H1 (cell line): Measurements from ENCODE around the gene SLC22A23. TPM values are rescaled to one million over a fixed set of nuclear protein-coding genes. Genes with fewer than 3 reads are reported as not detected.

Experiments
- CTCF ChIA-PET: fragments of 300-600 bp; sonication (Branson Sonifier 250); formaldehyde crosslinking; loops from one replicate; lab custom pipeline; 2021; ENCODE audit not compliant: partially characterized antibody; lab: Charles Lee
- POLR2A ChIA-PET: fragments of 300-600 bp; sonication (Branson Sonifier 250); formaldehyde crosslinking; loops from one replicate; lab custom pipeline; 2021; ENCODE audit warnings: inconsistent platforms; ENCODE audit not compliant: partially characterized antibody; lab: Charles Lee
- DNase-seq, 2 experiments: peaks; one replicate each; pipeline versions ENCODE4 v3.0.0 to v3.0.0-alpha.2; 2010 to 2022; ENCODE audit warnings: low spot score in 2 of 2, low read depth in 1 of 2, mixed read lengths in 1 of 2
- FAIRE-seq: peaks from 2 replicates; lab custom pipeline; 2011; peaks lifted over from hg19 to GRCh38; lab: Jason Lieb, UNC
- H2AFZ ChIP-seq: 2 replicates; pipeline ENCODE4 v1.8.1; 2012; ENCODE audit warnings: low read length, inconsistent platforms
- H2AK5ac ChIP-seq: 2 replicates; pipeline ENCODE4 v1.6.1; 2013; ENCODE audit warnings: low read depth, low read length
- H2BK120ac ChIP-seq: replicated peaks from 2 replicates; pipeline ENCODE3; 2013; ENCODE audit warnings: low read depth, low read length, inconsistent platforms
- H2BK12ac ChIP-seq: 2 replicates; pipeline ENCODE4 v1.6.1; 2013; ENCODE audit warnings: low read depth, low read length
- H2BK15ac ChIP-seq: 2 replicates; pipeline ENCODE4 v1.6.1; 2013; ENCODE audit warnings: low read length
- H2BK20ac ChIP-seq: 2 replicates; pipeline ENCODE4 v1.6.1; 2013; ENCODE audit warnings: low read length
- H2BK5ac ChIP-seq: 2 replicates; pipeline ENCODE4 v1.6.1; 2013; ENCODE audit warnings: low read depth, low read length
- H3K14ac ChIP-seq: 2 replicates; pipeline ENCODE4 v1.6.1; 2013; ENCODE audit warnings: inconsistent platforms; ENCODE audit not compliant: insufficient read length
- H3K18ac ChIP-seq: 2 replicates; pipeline ENCODE4 v1.6.1; 2013; ENCODE audit warnings: low read length; ENCODE audit errors: extremely low read depth
- H3K23ac ChIP-seq: 2 replicates; pipeline ENCODE4 v1.6.1; 2013; ENCODE audit warnings: inconsistent platforms; ENCODE audit not compliant: insufficient read length
- H3K23me2 ChIP-seq: 2 replicates; pipeline ENCODE4 v1.6.1; 2013; ENCODE audit warnings: low read depth, low read length
- H3K27ac ChIP-seq: 2 replicates; pipeline ENCODE4 v1.6.1; 2011; ENCODE audit warnings: low read depth, low read length, inconsistent platforms
- H3K27me3 ChIP-seq, 4 experiments: replicated peaks in 1 of 4; 1 replicate in 1 of 4; 2 replicates in 3 of 4; pipeline versions ENCODE4 v1.6.1 to v1.8.1; 2011 to 2013; ENCODE audit warnings: low read length in 3 of 4, mild to moderate bottlenecking in 3 of 4, inconsistent platforms in 2 of 4, mixed read lengths in 2 of 4, moderate library complexity in 1 of 4; ENCODE audit not compliant: control insufficient read depth in 3 of 4, insufficient read depth in 3 of 4; ENCODE audit errors: extremely low read depth in 1 of 4
- H3K36me3 ChIP-seq, 4 experiments: 2 replicates each; pipeline versions ENCODE4 v1.6.1 to v1.8.1; 2011 to 2013; ENCODE audit warnings: mild to moderate bottlenecking in 4 of 4, low read length in 3 of 4, moderate library complexity in 2 of 4, control low read depth in 1 of 4, inconsistent platforms in 1 of 4; ENCODE audit not compliant: insufficient read depth in 4 of 4, control insufficient read depth in 2 of 4
- H3K4ac ChIP-seq: replicated peaks from 2 replicates; pipeline ENCODE3; 2013; ENCODE audit warnings: low read length, low read depth, mixed read lengths, inconsistent platforms; ENCODE audit not compliant: insufficient read length
- H3K4me1 ChIP-seq, 4 experiments: replicated peaks in 1 of 4; 1 replicate in 1 of 4; 2 replicates in 3 of 4; pipeline versions ENCODE4 v1.6.1 to v1.8.1; 2011 to 2013; ENCODE audit warnings: low read length in 3 of 4, inconsistent platforms in 2 of 4, mixed read lengths in 1 of 4; ENCODE audit not compliant: insufficient read depth in 4 of 4, control insufficient read depth in 3 of 4
- H3K4me2 ChIP-seq, 2 experiments: 2 replicates each; pipeline versions ENCODE4 v1.6.1 to v1.8.1; 2011 to 2013; ENCODE audit warnings: low read depth in 2 of 2, low read length in 2 of 2, control low read depth in 1 of 2, inconsistent platforms in 1 of 2, mild to moderate bottlenecking in 1 of 2; ENCODE audit not compliant: insufficient read depth in 1 of 2
- H3K4me3 ChIP-seq, 4 experiments: fragments of 200-600, 300-600 bp in 1 of 4; sonication (generic), shearing (Covaris generic), sonication (Bioruptor Twin) in 1 of 4; 2 replicates each; pipeline versions ENCODE4 v1.5.1 to v1.8.1; 2011 to 2016; ENCODE audit warnings: low read length in 4 of 4, low read depth in 3 of 4, control low read depth in 2 of 4, inconsistent platforms in 2 of 4, mild to moderate bottlenecking in 2 of 4, mixed read lengths in 1 of 4, moderate library complexity in 1 of 4; ENCODE audit not compliant: insufficient read depth in 2 of 4; ENCODE audit errors: extremely low read depth in 1 of 4
- H3K56ac ChIP-seq: replicated peaks from 2 replicates; pipeline ENCODE3; 2013; ENCODE audit warnings: low read depth, mild to moderate bottlenecking, mixed read lengths, low read length, inconsistent platforms; ENCODE audit not compliant: insufficient read length
- H3K79me1 ChIP-seq: 2 replicates; pipeline ENCODE4 v1.6.1; 2013; ENCODE audit warnings: low read depth, low read length, control low read depth
- H3K79me2 ChIP-seq, 2 experiments: 2 replicates each; pipeline versions ENCODE4 v1.6.1 to v1.8.1; 2012 to 2013; ENCODE audit warnings: low read length in 2 of 2, mild to moderate bottlenecking in 2 of 2, inconsistent platforms in 1 of 2; ENCODE audit not compliant: insufficient read depth in 2 of 2, control insufficient read depth in 1 of 2
- H3K9ac ChIP-seq, 4 experiments: replicated peaks in 1 of 4; 1 replicate in 1 of 4; 2 replicates in 3 of 4; pipeline versions ENCODE4 v1.6.1 to v1.8.1; 2011 to 2013; ENCODE audit warnings: low read depth in 3 of 4, low read length in 3 of 4, control low read depth in 2 of 4, mild to moderate bottlenecking in 2 of 4, moderate library complexity in 2 of 4, inconsistent platforms in 1 of 4; ENCODE audit errors: extremely low read depth in 1 of 4
- H3K9me3 ChIP-seq, 2 experiments: 2 replicates each; pipeline versions ENCODE4 v1.6.1 to v1.8.1; 2012 to 2013; ENCODE audit warnings: mild to moderate bottlenecking in 2 of 2, moderate library complexity in 2 of 2, control low read depth in 1 of 2, inconsistent platforms in 1 of 2, low read depth in 1 of 2, low read length in 1 of 2, mixed read lengths in 1 of 2; ENCODE audit not compliant: insufficient read depth in 2 of 2
- H4K20me1 ChIP-seq, 2 experiments: replicated peaks in 1 of 2; 2 replicates each; pipeline versions ENCODE3 to v1.8.1; 2011 to 2013; ENCODE audit warnings: inconsistent platforms in 2 of 2, low read length in 2 of 2, mild to moderate bottlenecking in 1 of 2; ENCODE audit not compliant: insufficient read depth in 2 of 2, control insufficient read depth in 1 of 2
- H4K5ac ChIP-seq: 2 replicates; pipeline ENCODE4 v1.6.1; 2013; ENCODE audit warnings: low read length, low read depth, mixed read lengths, inconsistent platforms; ENCODE audit not compliant: insufficient read length
- H4K8ac ChIP-seq: 2 replicates; pipeline ENCODE4 v1.8.0; 2013; ENCODE audit warnings: mild to moderate bottlenecking, moderate library complexity, low read length, inconsistent platforms; ENCODE audit not compliant: insufficient read depth; ENCODE audit errors: extremely low read depth
- H4K91ac ChIP-seq: replicated peaks from 2 replicates; pipeline ENCODE3; 2013; ENCODE audit warnings: low read length, mixed read lengths, inconsistent platforms; ENCODE audit not compliant: insufficient read length
- EZH2 ChIP-seq: fragments of 200-600 bp; sonication (generic); IDR thresholded peaks from 2 replicates; pipeline ENCODE4 v1.7.1; 2012; ENCODE audit warnings: low read depth, mild to moderate bottlenecking, moderate library complexity, low read length, inconsistent platforms; ENCODE audit not compliant: severe bottlenecking
- GABPA ChIP-seq: IDR thresholded peaks from 2 replicates; pipeline ENCODE4 v1.6.1; 2011; ENCODE audit warnings: mild to moderate bottlenecking, low read length, moderate library complexity, borderline replicate concordance; ENCODE audit not compliant: insufficient read depth
- JUND ChIP-seq: IDR thresholded peaks from 2 replicates; pipeline ENCODE4 v1.6.1; 2011; ENCODE audit warnings: mild to moderate bottlenecking, improper control_type of control experiment, low read length
- KDM5A ChIP-seq: fragments of 200-600 bp; IDR thresholded peaks from 2 replicates; pipeline ENCODE4 v1.7.1; 2012; ENCODE audit warnings: mild to moderate bottlenecking, low read length, inconsistent platforms, mixed read lengths
- NRF1 ChIP-seq: IDR thresholded peaks from 2 replicates; pipeline ENCODE4 v1.6.1; 2011; ENCODE audit warnings: mild to moderate bottlenecking, low read depth, low read length, improper control_type of control experiment
- POLR2A ChIP-seq, 2 experiments: IDR thresholded peaks; 1 replicate in 1 of 2; 2 replicates in 1 of 2; pipeline ENCODE4 v1.6.1; 2011; ENCODE audit warnings: low read depth in 2 of 2, low read length in 2 of 2, mild to moderate bottlenecking in 2 of 2; ENCODE audit errors: control extremely low read depth in 1 of 2
- RAD21 ChIP-seq, 2 experiments: IDR thresholded peaks in 1 of 2; conservative IDR thresholded peaks in 1 of 2; 2 replicates each; pipeline ENCODE4 v1.6.1; 2011; ENCODE audit warnings: low read depth in 2 of 2, low read length in 2 of 2, improper control_type of control experiment in 1 of 2, inconsistent platforms in 1 of 2, mild to moderate bottlenecking in 1 of 2, moderate library complexity in 1 of 2
- SIRT6 ChIP-seq: IDR thresholded peaks from one replicate; pipeline ENCODE4 v1.7.1; 2012; ENCODE audit warnings: low read length, inconsistent platforms
- TBP ChIP-seq: IDR thresholded peaks from 2 replicates; pipeline ENCODE4 v1.6.1; 2011; ENCODE audit warnings: low read depth, low read length, improper control_type of control experiment
- TEAD4 ChIP-seq: IDR thresholded peaks from 2 replicates; pipeline ENCODE4 v1.6.1; 2012; ENCODE audit warnings: low read depth, low read length, inconsistent platforms, mixed read lengths
- YY1 ChIP-seq: IDR thresholded peaks from 2 replicates; pipeline ENCODE4 v1.6.1; 2011; ENCODE audit warnings: low read depth, mild to moderate bottlenecking, low read length
- ZNF274 ChIP-seq: IDR thresholded peaks from 2 replicates; pipeline ENCODE4 v1.7.0; 2012; ENCODE audit warnings: low read length, borderline replicate concordance; ENCODE audit errors: extremely low read depth
- WGBS, 2 experiments: shearing (Covaris generic) in 1 of 2; methylation state at CpG; one replicate each; pipeline versions ENCODE4 v1.1.6 to v1.1.7; 2013 to 2015; ENCODE audit warnings: low lambda C conversion rate in 2 of 2, mixed read lengths in 2 of 2, inconsistent platforms in 1 of 2, low coverage in 1 of 2, missing lambda C conversion rate in 1 of 2; ENCODE audit not compliant: insufficient replicate concordance in 2 of 2, insufficient coverage in 1 of 2, insufficient read length in 1 of 2; ENCODE audit errors: extremely low coverage in 1 of 2, missing lambda C conversion rate in 1 of 2; 5-methylcytosine and 5-hydroxymethylcytosine counted together
- polyA plus RNA-seq, 7 experiments: library from polyadenylated mRNA; depleted of rRNA in 3 of 7; stranded (reverse) in 5 of 7; unstranded in 2 of 7; fragments of >200 nt in 5 of 7; fragments of 200-250 nt in 2 of 7; gene quantifications; 1 replicate in 5 of 7; 2 replicates in 1 of 7; 4 replicates in 1 of 7; pipeline versions ENCODE4 v1.2.1 to v1.2.3, GENCODE V29; 2011 to 2013; ENCODE audit warnings: missing spikeins in 2 of 7, mixed read lengths in 2 of 7
- total RNA-seq: library from RNA; stranded (reverse); fragmentation: NEBNext Ultra II Directional; extraction: Animal tissue kit (Norgen Biotek cat#: 25700); gene quantifications from 2 replicates; pipeline ENCODE4 v1.2.1, GENCODE V29; 2021
- TF ChIP-seq, protein P1 (sequence below): IDR thresholded peaks from 2 replicates; pipeline ENCODE4 v1.6.1; 2011; ENCODE audit warnings: low read depth, mild to moderate bottlenecking, low read length; ENCODE audit not compliant: insufficient read depth

The SLC22A23 gene
- total and polyA plus RNA-seq, 2 of the 8 experiments (the other 6 are each of a cell fraction or from before 2014, with no cell fraction given), result 9.9 to 38.4 TPM

DNA sequence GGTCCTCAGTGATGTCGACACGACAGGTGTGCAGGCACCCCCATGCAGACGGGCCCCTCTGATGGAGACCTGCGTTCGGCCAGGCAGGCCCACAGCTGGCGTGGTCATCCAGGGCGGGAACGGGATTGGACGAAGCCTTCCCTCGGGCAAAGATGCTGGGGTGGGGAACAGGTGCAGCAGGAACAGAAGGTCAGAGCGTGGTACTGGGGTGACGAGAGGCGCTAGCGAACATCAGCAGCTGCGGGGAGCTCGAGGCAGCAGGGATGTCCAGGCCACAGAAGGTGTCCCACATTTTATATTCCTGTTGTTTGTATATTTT lies 96.2 kb downstream of the SLC22A23 start:
- Histone ChIP-seq H2BK5ac (no peak overlapping the region), H3K18ac (no peak overlapping the region), H3K79me1 (peaks cover 3% of the 10 kb centered on the region), H3K36me3 (0 out of 8 replicates have a peak, but pooled peaks cover 0 to 2% (median 0%) of the 10 kb centered on the region in 4 experiments), H3K56ac (no peak overlapping the region), H3K4me1 (peaks cover 5 to 14% (median 13%) of the 10 kb centered on the region in 4 experiments), H2BK15ac (no peak overlapping the region), H3K4me2 (no peak overlapping the region), H3K27me3 (no peaks in the 10 kb centered on the region), H3K9me3 (peaks cover 0 to 3% of the 10 kb centered on the region in 2 experiments; a peak in 1 of 4 replicates), H3K79me2 (peaks cover 0 to 12% of the 10 kb centered on the region in 2 experiments; a peak in 2 of 4 replicates), H2AK5ac (no peak overlapping the region), H4K5ac (no peak overlapping the region), H3K14ac (no peak overlapping the region), H2BK120ac (no peak overlapping the region), H3K4ac (no peak overlapping the region), H2AFZ (no peak overlapping the region), H4K20me1 (peaks cover 4 to 5% of the 10 kb centered on the region in 2 experiments), H3K9ac (no peak overlapping the region), H2BK12ac (no peak overlapping the region; the same call in 1 of the 2 replicates), H4K91ac (no peak overlapping the region), H3K27ac (no peak overlapping the region; the same call in 1 of the 2 replicates), H2BK20ac (no peak overlapping the region), H3K4me3 (no peak overlapping the region), H3K23me2 (no peaks in the 10 kb centered on the region), H3K23ac (no peak overlapping the region), H4K8ac (no peak overlapping the region; the same call in 1 of the 2 replicates)
- 97% methylated on average over 11 of the region's 16 CpGs; no CpG with 5 or more reads in 1 of the 2 experiments for WGBS, 2 experiments
- no peak for DNase-seq
- CTCF ChIA-PET, result interaction anchor here (0.8 to 1.1 kb wide), 2 partner anchors 11 to 30 kb away, joined by 5 to 7 read pairs; no protein-coding TSS in a partner anchor
- POLR2A ChIA-PET, result no interaction called here
- FAIRE-seq, result no peak
- no peak for TF ChIP-seq TEAD4
- no peak for TF ChIP-seq JUND
- no peak for TF ChIP-seq NRF1
- no peak for TF ChIP-seq GABPA
- no peak for TF ChIP-seq YY1
- no peak for TF ChIP-seq SIRT6
- no peak for TF ChIP-seq POLR2A (IDR thresholded peaks at IDR 0.05; ENCODE audit: control extremely low read depth in 1 of 2, low read depth in 2 of 2, low read length in 2 of 2)
- TF ChIP-seq KDM5A, result no peak
- TF ChIP-seq, protein P1, sequence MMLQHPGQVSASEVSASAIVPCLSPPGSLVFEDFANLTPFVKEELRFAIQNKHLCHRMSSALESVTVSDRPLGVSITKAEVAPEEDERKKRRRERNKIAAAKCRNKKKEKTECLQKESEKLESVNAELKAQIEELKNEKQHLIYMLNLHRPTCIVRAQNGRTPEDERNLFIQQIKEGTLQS, result no peak
- no peak for TF ChIP-seq ZNF274
- no peak for TF ChIP-seq EZH2
- TF ChIP-seq RAD21 (IDR thresholded peaks at IDR 0.05 in 1 of 2, conservative IDR thresholded peaks at IDR 0.05 in 1 of 2; ENCODE audit: low read depth in 2 of 2, low read length in 2 of 2), result no peak
- no peak for TF ChIP-seq TBP
